Neural progenitor cell (in vitro differentiated cells): Measurements from ENCODE around the gene HNRNPH2.

Experiments
- CTCF ChIP-seq: fragments of 200-600 bp; sonication (generic); IDR thresholded peaks from 2 replicates; pipeline ENCODE4 v1.5.1; 2017; ENCODE audit warnings: antibody characterized with exemption, mild to moderate bottlenecking
- EZH2 ChIP-seq: fragments of 200-600 bp; sonication (generic); IDR thresholded peaks from 2 replicates; pipeline ENCODE4 v1.6.1; 2017; ENCODE audit warnings: antibody characterized with exemption, mild to moderate bottlenecking, moderate library complexity
- EZH2phosphoT487 ChIP-seq: fragments of 200-600 bp; sonication (generic); IDR thresholded peaks from 2 replicates; pipeline ENCODE4 v1.6.1; 2017; ENCODE audit warnings: antibody characterized with exemption

DNA sequence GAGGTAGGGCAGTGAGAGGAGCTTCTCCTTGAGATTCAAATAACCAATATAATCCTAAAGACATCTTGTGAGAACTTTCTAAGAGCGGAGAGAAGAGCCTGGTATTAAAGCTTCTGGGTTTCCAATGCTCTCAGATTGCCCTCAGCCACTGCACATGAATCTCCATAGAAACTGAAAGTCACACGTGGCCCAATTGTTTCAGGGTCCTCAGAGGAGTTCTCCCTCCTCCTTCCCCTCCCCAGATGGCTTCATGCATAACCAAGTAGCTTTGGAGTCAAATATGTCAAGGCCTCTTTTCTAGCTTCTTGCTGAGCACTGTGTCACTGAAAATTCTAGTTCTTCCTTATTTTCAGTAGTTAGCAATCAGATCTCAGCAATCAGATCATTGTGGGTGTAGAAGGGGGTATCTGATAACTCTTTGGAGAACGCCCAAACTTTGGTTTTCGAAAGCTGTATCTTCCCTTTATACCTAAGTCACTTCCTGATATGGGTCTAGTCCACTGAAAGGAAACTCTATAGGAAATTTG lies 24.3 kb upstream of the HNRNPH2 start:
- TF ChIP-seq CTCF (no peak), EZH2 (no peak), EZH2phosphoT487 (no peak)
